DOHH2 (cell line): ENCODE data around the gene CD68.
A peak's percentile ranks its signal among the peaks of the same experiment; 100 is the strongest.

Experiments used
- H3F3A ChIP-seq: fragments of 200-600 bp; sonication (generic), shearing (Covaris generic); 2 replicates; pipeline ENCODE4 v1.6.0; 2016; ENCODE audit warnings: antibody characterized with exemption, mild to moderate bottlenecking; ENCODE audit not compliant: control insufficient read depth, insufficient read depth
- H3K27ac ChIP-seq: fragments of 200-600 bp; sonication (generic); 2 replicates; pipeline ENCODE4 v1.5.1; 2014; ENCODE audit warnings: low read depth, mild to moderate bottlenecking, low read length, moderate library complexity
- H3K27me3 ChIP-seq: fragments of 200-600 bp; sonication (generic); 2 replicates; pipeline ENCODE4 v1.6.1; 2014; ENCODE audit warnings: mild to moderate bottlenecking, low read length, mixed read lengths; ENCODE audit not compliant: control insufficient read depth
- H3K36me3 ChIP-seq: fragments of 200-600 bp; sonication (generic); 2 replicates; pipeline ENCODE4 v1.6.1; 2014; ENCODE audit warnings: mild to moderate bottlenecking, low read length, moderate library complexity, mixed read lengths; ENCODE audit not compliant: control insufficient read depth
- H3K4me1 ChIP-seq: fragments of 200-600 bp; sonication (generic); 2 replicates; pipeline ENCODE4 v1.6.1; 2014; ENCODE audit warnings: mild to moderate bottlenecking, low read length, mixed read lengths; ENCODE audit not compliant: control insufficient read depth
- H3K4me2 ChIP-seq: fragments of 200-600 bp; sonication (generic); 2 replicates; pipeline ENCODE4 v1.6.0; 2014; ENCODE audit warnings: mild to moderate bottlenecking, low read length, moderate library complexity
- H3K4me3 ChIP-seq: fragments of 200-600 bp; sonication (generic); 2 replicates; pipeline ENCODE4 v1.5.1; 2014; ENCODE audit warnings: mild to moderate bottlenecking, low read length, mixed read lengths
- H3K79me2 ChIP-seq: fragments of 200-600 bp; sonication (generic); 2 replicates; pipeline ENCODE4 v1.6.1; 2014; ENCODE audit warnings: mild to moderate bottlenecking, low read length, mixed read lengths; ENCODE audit not compliant: control insufficient read depth
- H3K9me2 ChIP-seq: fragments of 200-600 bp; sonication (generic); replicated peaks from 2 replicates; pipeline ENCODE4 v1.6.1; 2014; ENCODE audit warnings: mild to moderate bottlenecking, low read length, mixed read lengths; ENCODE audit not compliant: control insufficient read depth
- H3K9me3 ChIP-seq: fragments of 200-600 bp; sonication (generic); 2 replicates; pipeline ENCODE4 v1.6.1; 2014; ENCODE audit warnings: antibody characterized with exemption, low read length, mixed read lengths; ENCODE audit not compliant: control insufficient read depth, insufficient read depth
- H4K20me1 ChIP-seq: fragments of 200-600 bp; sonication (generic); 2 replicates; pipeline ENCODE4 v1.6.0; 2014; ENCODE audit warnings: low read depth, mild to moderate bottlenecking, antibody characterized with exemption, low read length, moderate library complexity; ENCODE audit not compliant: control insufficient read depth, insufficient read depth
- CTCF ChIP-seq: fragments of 200-600 bp; sonication (generic); IDR thresholded peaks from one replicate; pipeline ENCODE4 v1.5.1; 2014; ENCODE audit warnings: antibody characterized with exemption, mild to moderate bottlenecking, low read depth, low read length; ENCODE audit not compliant: poor library complexity, severe bottlenecking
- EZH2phosphoT487 ChIP-seq: fragments of 200-600 bp; sonication (generic); IDR thresholded peaks from 2 replicates; pipeline ENCODE4 v1.6.1; 2017; ENCODE audit warnings: borderline replicate concordance, mild to moderate bottlenecking, antibody characterized with exemption, low read length, moderate library complexity, mixed read lengths

The CD68 gene

GRCh38 chr17:7615265-7615747, 35.9 kb downstream of the CD68 start:
- Histone ChIP-seq H4K20me1 (peaks cover 6% of the 10 kb centered on the region; the same call in 1 of the 2 replicates), H3K27ac (peak overlapping the region; percentile 27), H3K9me3 (no peaks in the 10 kb centered on the region), H3K79me2 (peaks cover 41% of the 10 kb centered on the region), H3F3A (no peaks in the 10 kb centered on the region), H3K4me2 (peak overlapping the region; percentile 63), H3K36me3 (peaks cover 30% of the 10 kb centered on the region), H3K9me2 (no peaks in the 10 kb centered on the region), H3K4me3 (peak overlapping the region; percentile 70), H3K4me1 (peaks cover 25% of the 10 kb centered on the region), H3K27me3 (peaks cover 6% of the 10 kb centered on the region)
- TF ChIP-seq CTCF (no peak), EZH2phosphoT487 (no peak)

- peaks cover 6% of the 10 kb centered on the region for H3K4me1 ChIP-seq
- H3K9me2 ChIP-seq, result no peaks in the 10 kb centered on the region
- H3K4me3 ChIP-seq, result no peak overlapping the region
- no peaks in the 10 kb centered on the region for H3K9me3 ChIP-seq
- TF ChIP-seq EZH2phosphoT487 (no peak), CTCF (no peak)
- H4K20me1 ChIP-seq, result no peaks in the 10 kb centered on the region
- peaks cover 6% of the 10 kb centered on the region for H3K36me3 ChIP-seq
- H3K27ac ChIP-seq, result no peak overlapping the region
- peaks cover 6% of the 10 kb centered on the region for H3K27me3 ChIP-seq
- no peak overlapping the region for H3K4me2 ChIP-seq
- no peaks in the 10 kb centered on the region for H3F3A ChIP-seq
- peaks cover 8% of the 10 kb centered on the region for H3K79me2 ChIP-seq
Observed at GRCh38 chr17:7618608-7619007, 39.2 kb downstream of the CD68 start.

- Histone ChIP-seq H3K4me1 (no peaks in the 10 kb centered on the region), H3K36me3 (no peaks in the 10 kb centered on the region), H3K79me2 (no peaks in the 10 kb centered on the region), H3F3A (no peaks in the 10 kb centered on the region), H3K27me3 (peaks cover 6% of the 10 kb centered on the region), H3K9me2 (no peaks in the 10 kb centered on the region), H3K9me3 (no peaks in the 10 kb centered on the region), H3K4me2 (no peak overlapping the region), H3K4me3 (no peak overlapping the region), H4K20me1 (no peaks in the 10 kb centered on the region), H3K27ac (no peak overlapping the region)
- TF ChIP-seq CTCF (no peak), EZH2phosphoT487 (no peak)
Observed at GRCh38 chr17:7620835-7621234, 41.4 kb downstream of the CD68 start.
